Measurements from ENCODE around the gene KRTAP6-3.

KRTAP6-3 gene

GRCh38 chr21:30623362-30623761 lies 31.1 kb downstream of the KRTAP6-3 start:
- Histone ChIP-seq H3K27ac (ENCODE audit: insufficient read depth in 1 of 2, low read depth in 1 of 2, low read length in 2 of 2, poor library complexity in 1 of 2, severe bottlenecking in 2 of 2) (no peak overlapping the region), H3K4me1 (ENCODE audit: control extremely low read depth in 1 of 4, control insufficient read depth in 4 of 4, insufficient read depth in 4 of 4, low read length in 3 of 4) (no peaks in the 10 kb centered on the region), H3K9me3 (ENCODE audit: control extremely low read depth in 1 of 5, control insufficient read depth in 4 of 5, insufficient read depth in 2 of 5, low read depth in 1 of 5, low read length in 4 of 5) (peaks cover 0 to 3% (median 1%) of the 10 kb centered on the region in 5 experiments), H3K27me3 (replicated peaks in 2 of 5; ENCODE audit: control insufficient read depth in 4 of 5, insufficient read depth in 5 of 5, low read length in 4 of 5) (no peaks in the 10 kb centered on the region), H3K36me3 (ENCODE audit: control insufficient read depth in 4 of 4, insufficient read depth in 4 of 4, low read length in 3 of 4) (no peaks in the 10 kb centered on the region), H3K4me3 (ENCODE audit: control insufficient read depth in 1 of 7, extremely low read depth in 1 of 7, insufficient read depth in 4 of 7, low read depth in 2 of 7, low read length in 6 of 7) (no peak overlapping the region)
- no peak for DNase-seq
- 95% methylated on average over 2 of the region's 3 CpGs for WGBS (ENCODE audit: insufficient coverage)
- ChIA-PET POLR2A (no interaction called here), CTCF (interaction anchor here (0.6 kb wide), 1 partner anchor 13 kb away, joined by 3 read pairs; no protein-coding TSS in a partner anchor)

GRCh38 chr21:30625449-30626165 lies 33.4 kb downstream of the KRTAP6-3 start:
- POLR2A ChIA-PET: no interaction called here
- Histone ChIP-seq H3K27me3 (replicated peaks in 2 of 5; ENCODE audit: control insufficient read depth in 4 of 5, insufficient read depth in 5 of 5, low read length in 4 of 5) (no peaks in the 10 kb centered on the region), H3K9me3 (ENCODE audit: control extremely low read depth in 1 of 5, control insufficient read depth in 4 of 5, insufficient read depth in 2 of 5, low read depth in 1 of 5, low read length in 4 of 5) (peaks cover 0 to 3% (median 1%) of the 10 kb centered on the region in 5 experiments), H3K36me3 (ENCODE audit: control insufficient read depth in 4 of 4, insufficient read depth in 4 of 4, low read length in 3 of 4) (no peaks in the 10 kb centered on the region), H3K4me3 (ENCODE audit: control insufficient read depth in 1 of 7, extremely low read depth in 1 of 7, insufficient read depth in 4 of 7, low read depth in 2 of 7, low read length in 6 of 7) (no peak overlapping the region), H3K27ac (ENCODE audit: insufficient read depth in 1 of 2, low read depth in 1 of 2, low read length in 2 of 2, poor library complexity in 1 of 2, severe bottlenecking in 2 of 2) (no peak overlapping the region), H3K4me1 (ENCODE audit: control extremely low read depth in 1 of 4, control insufficient read depth in 4 of 4, insufficient read depth in 4 of 4, low read length in 3 of 4) (no peaks in the 10 kb centered on the region)
- WGBS (ENCODE audit: insufficient coverage): 92% methylated on average over 3 of the region's 4 CpGs
- CTCF ChIA-PET: interaction anchor here (0.5 kb wide), 1 partner anchor 495 kb away, joined by 3 read pairs; no protein-coding TSS in a partner anchor
- DNase-seq: no peak

GRCh38 chr21:30628109-30628508 lies 35.9 kb downstream of the KRTAP6-3 start:
- Histone ChIP-seq H3K27me3 (replicated peaks in 2 of 5; ENCODE audit: control insufficient read depth in 4 of 5, insufficient read depth in 5 of 5, low read length in 4 of 5) (no peaks in the 10 kb centered on the region), H3K27ac (ENCODE audit: insufficient read depth in 1 of 2, low read depth in 1 of 2, low read length in 2 of 2, poor library complexity in 1 of 2, severe bottlenecking in 2 of 2) (no peak overlapping the region), H3K4me3 (ENCODE audit: control insufficient read depth in 1 of 7, extremely low read depth in 1 of 7, insufficient read depth in 4 of 7, low read depth in 2 of 7, low read length in 6 of 7) (no peak overlapping the region), H3K4me1 (ENCODE audit: control extremely low read depth in 1 of 4, control insufficient read depth in 4 of 4, insufficient read depth in 4 of 4, low read length in 3 of 4) (no peaks in the 10 kb centered on the region), H3K36me3 (ENCODE audit: control insufficient read depth in 4 of 4, insufficient read depth in 4 of 4, low read length in 3 of 4) (no peaks in the 10 kb centered on the region), H3K9me3 (ENCODE audit: control extremely low read depth in 1 of 5, control insufficient read depth in 4 of 5, insufficient read depth in 2 of 5, low read depth in 1 of 5, low read length in 4 of 5) (peaks cover 0 to 3% (median 1%) of the 10 kb centered on the region in 5 experiments)
- CTCF ChIA-PET: no interaction called here
- no CpG with 5 or more reads among the region's 4 CpGs for WGBS (ENCODE audit: insufficient coverage)
- POLR2A ChIA-PET: no interaction called here
- DNase-seq: no peak

GRCh38 chr21:30629200-30629599 lies 37.0 kb downstream of the KRTAP6-3 start:
- Histone ChIP-seq H3K27ac (ENCODE audit: insufficient read depth in 1 of 2, low read depth in 1 of 2, low read length in 2 of 2, poor library complexity in 1 of 2, severe bottlenecking in 2 of 2) (no peak overlapping the region), H3K36me3 (ENCODE audit: control insufficient read depth in 4 of 4, insufficient read depth in 4 of 4, low read length in 3 of 4) (no peaks in the 10 kb centered on the region), H3K27me3 (replicated peaks in 2 of 5; ENCODE audit: control insufficient read depth in 4 of 5, insufficient read depth in 5 of 5, low read length in 4 of 5) (no peaks in the 10 kb centered on the region), H3K9me3 (ENCODE audit: control extremely low read depth in 1 of 5, control insufficient read depth in 4 of 5, insufficient read depth in 2 of 5, low read depth in 1 of 5, low read length in 4 of 5) (peaks cover 0 to 3% (median 1%) of the 10 kb centered on the region in 5 experiments), H3K4me1 (ENCODE audit: control extremely low read depth in 1 of 4, control insufficient read depth in 4 of 4, insufficient read depth in 4 of 4, low read length in 3 of 4) (no peaks in the 10 kb centered on the region), H3K4me3 (ENCODE audit: control insufficient read depth in 1 of 7, extremely low read depth in 1 of 7, insufficient read depth in 4 of 7, low read depth in 2 of 7, low read length in 6 of 7) (no peak overlapping the region)
- no peak for DNase-seq
- 100% methylated on average over 1 of the region's 1 CpG for WGBS (ENCODE audit: insufficient coverage)
- ChIA-PET CTCF (no interaction called here), POLR2A (no interaction called here)

GRCh38 chr21:30634906-30635305 lies 42.7 kb downstream of the KRTAP6-3 start, which contains the start of gene KRTAP20-2:
Gene KRTAP20-2 (plus strand): TSS chr21:30635206. CDS start chr21:30635264, 58 bp downstream.
- no peaks in the 10 kb centered on the region for H3K36me3 ChIP-seq (ENCODE audit: control insufficient read depth in 4 of 4, insufficient read depth in 4 of 4, low read length in 3 of 4)
- no peak for DNase-seq
- whole genome bisulfite sequencing (ENCODE audit: insufficient coverage): no CpG with 5 or more reads among the region's 1 CpG
- H3K27ac ChIP-seq (ENCODE audit: insufficient read depth in 1 of 2, low read depth in 1 of 2, low read length in 2 of 2, poor library complexity in 1 of 2, severe bottlenecking in 2 of 2): no peak within 1 kb of the TSS
- no peak within 1 kb of the TSS for H3K4me3 ChIP-seq (ENCODE audit: control insufficient read depth in 1 of 7, extremely low read depth in 1 of 7, insufficient read depth in 4 of 7, low read depth in 2 of 7, low read length in 6 of 7)
- ChIA-PET POLR2A (no interaction called here), CTCF (no interaction called here)
- H3K4me1 ChIP-seq (ENCODE audit: control extremely low read depth in 1 of 4, control insufficient read depth in 4 of 4, insufficient read depth in 4 of 4, low read length in 3 of 4): no peaks in the 10 kb centered on the region
- no peaks in the 10 kb centered on the region for H3K9me3 ChIP-seq (ENCODE audit: control extremely low read depth in 1 of 5, control insufficient read depth in 4 of 5, insufficient read depth in 2 of 5, low read depth in 1 of 5, low read length in 4 of 5)
- H3K27me3 ChIP-seq (replicated peaks in 2 of 5; ENCODE audit: control insufficient read depth in 4 of 5, insufficient read depth in 5 of 5, low read length in 4 of 5): no peaks in the 10 kb centered on the region

- Histone ChIP-seq H3K9me3 (ENCODE audit: control extremely low read depth in 1 of 5, control insufficient read depth in 4 of 5, insufficient read depth in 2 of 5, low read depth in 1 of 5, low read length in 4 of 5) (peaks cover 0 to 3% (median 0%) of the 10 kb centered on the region in 5 experiments), H3K36me3 (ENCODE audit: control insufficient read depth in 4 of 4, insufficient read depth in 4 of 4, low read length in 3 of 4) (no peaks in the 10 kb centered on the region), H3K4me1 (ENCODE audit: control extremely low read depth in 1 of 4, control insufficient read depth in 4 of 4, insufficient read depth in 4 of 4, low read length in 3 of 4) (no peaks in the 10 kb centered on the region), H3K27me3 (replicated peaks in 2 of 5; ENCODE audit: control insufficient read depth in 4 of 5, insufficient read depth in 5 of 5, low read length in 4 of 5) (no peaks in the 10 kb centered on the region), H3K27ac (ENCODE audit: insufficient read depth in 1 of 2, low read depth in 1 of 2, low read length in 2 of 2, poor library complexity in 1 of 2, severe bottlenecking in 2 of 2) (no peak overlapping the region), H3K4me3 (ENCODE audit: control insufficient read depth in 1 of 7, extremely low read depth in 1 of 7, insufficient read depth in 4 of 7, low read depth in 2 of 7, low read length in 6 of 7) (no peak overlapping the region)
- no peak for DNase-seq
- CTCF ChIA-PET: no interaction called here
- 89% methylated on average over 2 of the region's 3 CpGs for WGBS (ENCODE audit: insufficient coverage)
- POLR2A ChIA-PET: no interaction called here
These were observed 46.4 kb downstream of the KRTAP6-3 start for GRCh38 chr21:30638686-30639085.

DNA sequence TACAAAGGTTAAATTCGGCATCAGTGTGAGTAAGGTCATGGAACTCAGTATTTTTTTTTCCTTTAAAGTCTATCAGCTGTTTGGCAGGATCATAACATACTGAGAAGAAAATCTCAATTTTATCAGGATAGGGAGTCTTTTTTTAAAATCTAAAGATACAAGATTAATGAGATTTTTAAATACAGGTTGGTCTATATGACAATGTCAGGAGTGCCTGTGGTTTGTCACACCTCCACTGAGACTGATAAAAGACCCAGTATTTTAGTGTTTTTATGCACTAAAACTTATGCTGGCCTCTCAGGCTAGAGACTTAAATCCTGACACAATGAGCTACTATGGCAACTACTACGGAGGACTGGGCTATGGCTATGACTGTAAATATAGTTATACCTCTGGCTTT lies 50.3 kb downstream of the KRTAP6-3 start, which contains the start of gene KRTAP20-3:
Gene KRTAP20-3 (plus strand): TSS at position 301 of the 400 bp plus-strand sequence.
- no peaks in the 10 kb centered on the region for H3K27me3 ChIP-seq (replicated peaks in 2 of 5; ENCODE audit: control insufficient read depth in 4 of 5, insufficient read depth in 5 of 5, low read length in 4 of 5)
- H3K4me1 ChIP-seq (ENCODE audit: control extremely low read depth in 1 of 4, control insufficient read depth in 4 of 4, insufficient read depth in 4 of 4, low read length in 3 of 4): no peaks in the 10 kb centered on the region
- H3K9me3 ChIP-seq (ENCODE audit: control extremely low read depth in 1 of 5, control insufficient read depth in 4 of 5, insufficient read depth in 2 of 5, low read depth in 1 of 5, low read length in 4 of 5): peaks cover 0 to 3% (median 0%) of the 10 kb centered on the region in 5 experiments
- ChIA-PET CTCF (no interaction called here), POLR2A (no interaction called here)
- WGBS (ENCODE audit: insufficient coverage): 100% methylated on average over 1 of the region's 2 CpGs
- H3K4me3 ChIP-seq (ENCODE audit: control insufficient read depth in 1 of 7, extremely low read depth in 1 of 7, insufficient read depth in 4 of 7, low read depth in 2 of 7, low read length in 6 of 7): no peak within 1 kb of the TSS
- H3K27ac ChIP-seq (ENCODE audit: insufficient read depth in 1 of 2, low read depth in 1 of 2, low read length in 2 of 2, poor library complexity in 1 of 2, severe bottlenecking in 2 of 2): no peak within 1 kb of the TSS
- DNase-seq: no peak
- H3K36me3 ChIP-seq (ENCODE audit: control insufficient read depth in 4 of 4, insufficient read depth in 4 of 4, low read length in 3 of 4): no peaks in the 10 kb centered on the region
